Measurements from ENCODE around the gene ERVFRD-1. TPM values are rescaled to one million over a fixed set of nuclear protein-coding genes. Genes with fewer than 3 reads are reported as not detected.
"Not testable (repeated sequence)": the region's sequence is repeated elsewhere in the genome, so short reads cannot be mapped to it uniquely, and the experiment has no call there.

Gene ERVFRD-1
- total and polyA plus RNA-seq, 4 experiments from 2014 or later, result 0.05 to 0.29 TPM; not detected in 2

DNA sequence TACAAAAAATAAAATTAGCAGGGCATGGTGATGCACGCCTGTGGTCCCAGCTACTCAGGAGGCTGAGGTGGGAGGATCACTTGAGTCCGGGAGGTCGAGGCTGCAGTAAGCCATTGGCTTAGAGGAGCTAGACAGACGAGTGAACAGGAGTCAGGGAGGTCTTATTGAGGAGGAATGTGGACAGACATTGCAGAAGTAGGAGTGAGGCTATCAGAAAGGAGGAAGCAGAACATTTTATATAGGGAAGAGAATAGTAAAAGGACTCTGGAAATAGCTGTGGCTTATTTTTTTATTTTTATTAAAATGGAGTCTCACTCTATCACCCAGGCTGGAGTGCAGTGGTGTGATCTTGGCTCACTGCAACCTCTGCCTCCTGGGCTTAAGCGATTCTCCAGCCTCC is 20.4 kb downstream of the ERVFRD-1 start:
- H3K27me3 ChIP-seq (ENCODE audit: insufficient read depth, low read length); H3K9me3 ChIP-seq (ENCODE audit: control insufficient read depth in 1 of 2, low read length in 2 of 2); H3K27ac Mint-ChIP-seq; H3K36me3 ChIP-seq (ENCODE audit: insufficient read depth, low read length); H3K27me3 Mint-ChIP-seq; H3K27ac ChIP-seq (ENCODE audit: low read depth, low read length); H3K4me3 ChIP-seq (ENCODE audit: low read length in 2 of 2); POLR2A ChIA-PET (ENCODE audit: partially characterized antibody); DNase-seq; H3K9me3 Mint-ChIP-seq: not testable (repeated sequence)
- Mint-ChIP-seq H3K4me1 (peaks cover 17 to 30% (median 20%) of the 10 kb centered on the region in 4 donors), H3K36me3 (peaks cover under 1 to 12% of the 10 kb centered on the region in 2 donors), H3K4me3 (peak overlapping the region in 5 of 8 donors; percentile 4 to 61 (median 13))
- intact Hi-C loops (cut with micrococcal nuclease), result loop anchor here (5.0 kb wide), 3 partner anchors 254 to 621 kb away; partner anchors contain the start of gene MAK
- H3K4me1 ChIP-seq (ENCODE audit: insufficient read depth, low read length), result peaks cover 22% of the 10 kb centered on the region
- CTCF ChIA-PET (ENCODE audit: partially characterized antibody), result interaction anchor here (0.7 to 1.0 kb wide), 2 partner anchors 22 to 469 kb away, joined by 3 read pairs; no protein-coding TSS in a partner anchor

DNA sequence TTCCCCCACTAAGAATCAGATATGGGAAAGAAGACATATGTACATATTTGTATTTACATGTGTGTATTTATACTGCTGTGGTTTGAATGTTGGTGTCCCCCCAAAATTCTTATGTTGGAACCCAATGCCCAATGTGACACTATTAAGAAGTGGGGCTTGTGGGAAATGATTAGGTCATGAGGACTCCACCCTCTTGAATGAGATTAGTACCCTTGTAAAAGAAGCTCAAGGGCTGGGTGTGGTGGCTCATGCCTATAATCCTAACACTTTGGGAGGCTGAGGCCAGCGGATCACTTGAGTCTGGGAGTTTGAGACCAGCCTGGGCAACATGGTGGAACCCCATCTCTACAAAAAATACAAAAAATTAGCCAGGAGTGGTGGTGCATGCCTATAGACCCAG is 21.8 kb downstream of the ERVFRD-1 start:
- CTCF ChIA-PET (ENCODE audit: partially characterized antibody), result no interaction called here
- Histone ChIP-seq H3K4me3 (ENCODE audit: low read length in 2 of 2) (no peak overlapping the region), H3K27me3 (ENCODE audit: insufficient read depth, low read length) (no peaks in the 10 kb centered on the region), H3K36me3 (ENCODE audit: insufficient read depth, low read length) (no peaks in the 10 kb centered on the region), H3K4me1 (ENCODE audit: insufficient read depth, low read length) (peaks cover 7% of the 10 kb centered on the region), H3K27ac (ENCODE audit: low read depth, low read length) (no peak overlapping the region), H3K9me3 (ENCODE audit: control insufficient read depth in 1 of 2, low read length in 2 of 2) (no peaks in the 10 kb centered on the region)
- Mint-ChIP-seq H3K36me3 (peaks cover 0 to 12% of the 10 kb centered on the region in 2 donors), H3K4me1 (peaks cover 7 to 15% (median 8%) of the 10 kb centered on the region in 4 donors), H3K9me3 (no peaks in the 10 kb centered on the region), H3K27ac (no peak overlapping the region), H3K4me3 (no peak overlapping the region), H3K27me3 (peaks cover 0 to 2% of the 10 kb centered on the region in 2 donors)
- intact Hi-C loops (cut with micrococcal nuclease), result loop anchor here (5.0 kb wide), 3 partner anchors 252 to 623 kb away; partner anchors contain the start of gene MAK
- no peak for DNase-seq
- POLR2A ChIA-PET (ENCODE audit: partially characterized antibody), result no interaction called here

DNA sequence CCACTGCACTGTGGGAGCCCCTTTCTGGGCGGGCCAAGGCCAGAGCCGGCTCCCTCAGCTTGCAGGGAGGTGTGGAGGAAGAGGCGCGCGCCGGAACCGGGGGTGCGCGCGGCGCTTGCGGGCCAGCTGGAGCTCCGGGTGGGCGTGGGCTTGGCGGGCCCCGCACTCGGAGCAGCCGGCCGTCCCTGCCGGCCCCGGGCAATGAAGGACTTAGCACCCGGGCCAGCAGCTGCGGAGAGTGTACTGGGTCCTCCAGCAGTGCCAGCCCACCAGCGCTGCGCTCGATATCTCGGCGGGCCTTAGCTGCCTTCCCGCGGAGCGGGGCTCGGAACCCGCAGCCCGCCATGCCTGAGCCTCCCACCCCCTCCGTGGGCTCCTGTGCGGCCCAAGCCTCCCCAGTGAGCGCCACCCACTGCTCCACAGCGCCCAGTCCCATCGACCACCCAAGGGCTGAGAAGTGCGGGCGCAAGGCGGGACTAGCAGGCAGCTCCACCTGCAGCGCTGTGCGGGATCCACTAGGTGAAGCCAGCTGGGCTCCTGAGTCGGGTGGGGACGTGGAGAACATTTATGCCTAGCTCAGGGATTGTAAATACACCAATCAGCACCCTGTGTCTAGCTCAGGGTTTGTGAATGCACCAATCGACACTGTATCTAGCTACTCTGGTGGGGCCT is 24.2 kb downstream of the ERVFRD-1 start:
- H3K27ac Mint-ChIP-seq, result not testable (repeated sequence)
- CTCF ChIA-PET (ENCODE audit: partially characterized antibody), result interaction anchor here (1.2 kb wide), 1 partner anchor 18 kb away, joined by 4 read pairs; no protein-coding TSS in a partner anchor

DNA sequence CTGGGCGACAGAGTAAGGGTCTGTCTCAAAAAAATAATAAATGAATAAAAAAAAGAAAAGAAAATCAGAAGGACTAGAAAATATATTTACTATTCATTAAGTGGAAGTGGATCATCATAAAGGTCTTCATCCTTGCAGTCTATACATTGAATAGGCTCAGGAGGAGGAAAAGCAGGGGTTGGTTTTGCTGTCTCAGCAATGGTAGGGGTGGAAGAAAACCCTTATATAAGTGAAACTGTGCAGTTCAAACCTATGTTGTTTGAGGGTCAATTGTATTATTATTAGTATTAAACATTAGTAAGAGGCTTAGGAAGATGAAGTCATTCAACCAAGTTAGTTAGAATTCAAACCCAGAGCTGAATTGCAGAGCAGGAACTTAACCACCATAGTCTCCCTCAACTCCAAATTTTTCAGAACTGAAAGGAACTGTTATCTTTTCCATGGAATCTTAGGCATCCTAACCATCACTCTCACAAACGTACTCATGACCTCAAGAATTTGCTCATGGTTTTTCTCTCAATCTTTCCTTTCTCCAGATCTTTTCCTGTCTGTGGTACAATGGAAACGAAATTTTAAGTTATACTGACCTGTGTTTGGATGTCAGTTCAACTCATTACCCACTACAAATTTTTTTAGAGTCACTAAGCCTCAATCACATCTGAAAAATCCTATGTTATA is 25.6 kb downstream of the ERVFRD-1 start:
- no peak overlapping the region for H3K4me3 Mint-ChIP-seq
- POLR2A ChIA-PET (ENCODE audit: partially characterized antibody), result no interaction called here
- no peaks in the 10 kb centered on the region for H3K9me3 ChIP-seq (ENCODE audit: control insufficient read depth in 1 of 2, low read length in 2 of 2)
- no peak for DNase-seq
- no peaks in the 10 kb centered on the region for H3K4me1 ChIP-seq (ENCODE audit: insufficient read depth, low read length)
- H3K9me3 Mint-ChIP-seq, result no peaks in the 10 kb centered on the region
- H3K36me3 ChIP-seq (ENCODE audit: insufficient read depth, low read length), result no peaks in the 10 kb centered on the region
- no peak overlapping the region for H3K4me3 ChIP-seq (ENCODE audit: low read length in 2 of 2)
- intact Hi-C loops (cut with micrococcal nuclease), result no loop called here
- peaks cover 2 to 6% of the 10 kb centered on the region in 2 donors for H3K27me3 Mint-ChIP-seq
- no peaks in the 10 kb centered on the region for H3K27me3 ChIP-seq (ENCODE audit: insufficient read depth, low read length)
- CTCF ChIA-PET (ENCODE audit: partially characterized antibody), result no interaction called here
- no peak overlapping the region for H3K27ac Mint-ChIP-seq
- H3K27ac ChIP-seq (ENCODE audit: low read depth, low read length), result no peak overlapping the region
- H3K36me3 Mint-ChIP-seq, result no peaks in the 10 kb centered on the region
- no peaks in the 10 kb centered on the region for H3K4me1 Mint-ChIP-seq

More for the DNA sequence above, 24.2 kb downstream of the ERVFRD-1 start:
- H3K4me1 ChIP-seq (ENCODE audit: insufficient read depth, low read length); intact Hi-C loops (cut with micrococcal nuclease); H3K27me3 Mint-ChIP-seq; H3K9me3 ChIP-seq (ENCODE audit: control insufficient read depth in 1 of 2, low read length in 2 of 2); H3K36me3 ChIP-seq (ENCODE audit: insufficient read depth, low read length); DNase-seq; H3K36me3 Mint-ChIP-seq; H3K9me3 Mint-ChIP-seq; H3K27me3 ChIP-seq (ENCODE audit: insufficient read depth, low read length); H3K4me1 Mint-ChIP-seq; POLR2A ChIA-PET (ENCODE audit: partially characterized antibody); H3K27ac ChIP-seq (ENCODE audit: low read depth, low read length); H3K4me3 Mint-ChIP-seq; H3K4me3 ChIP-seq (ENCODE audit: low read length in 2 of 2): not testable (repeated sequence)

DNA sequence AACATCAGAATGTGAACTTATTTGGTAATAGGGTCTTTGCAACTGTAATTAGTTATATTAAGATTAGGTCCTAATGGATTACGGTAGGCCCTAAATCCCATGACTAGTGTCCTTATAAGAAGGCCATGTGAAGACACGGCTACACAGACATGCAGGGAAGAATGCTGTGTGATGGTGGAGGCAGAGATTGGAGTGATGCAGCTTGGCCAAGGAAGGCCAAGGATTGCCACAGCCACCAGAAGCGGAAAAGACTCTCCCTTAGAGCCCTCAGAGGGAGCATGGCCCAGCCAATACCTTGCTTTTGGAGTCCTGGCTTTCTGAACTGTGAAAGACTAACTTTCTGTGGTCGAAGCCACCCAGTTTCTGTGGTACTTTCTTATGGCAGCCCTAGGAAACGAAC is 27.6 kb downstream of the ERVFRD-1 start:
- H3K27ac Mint-ChIP-seq, result no peak overlapping the region
- POLR2A ChIA-PET (ENCODE audit: partially characterized antibody), result no interaction called here
- Histone ChIP-seq H3K9me3 (ENCODE audit: control insufficient read depth in 1 of 2, low read length in 2 of 2) (no peaks in the 10 kb centered on the region), H3K4me1 (ENCODE audit: insufficient read depth, low read length) (no peaks in the 10 kb centered on the region), H3K36me3 (ENCODE audit: insufficient read depth, low read length) (no peaks in the 10 kb centered on the region), H3K27me3 (ENCODE audit: insufficient read depth, low read length) (no peaks in the 10 kb centered on the region), H3K4me3 (ENCODE audit: low read length in 2 of 2) (no peak overlapping the region), H3K27ac (ENCODE audit: low read depth, low read length) (no peak overlapping the region)
- H3K27me3 Mint-ChIP-seq, result peaks cover 2 to 6% of the 10 kb centered on the region in 2 donors
- no peaks in the 10 kb centered on the region for H3K9me3 Mint-ChIP-seq
- CTCF ChIA-PET (ENCODE audit: partially characterized antibody), result no interaction called here
- no peak overlapping the region for H3K4me3 Mint-ChIP-seq
- intact Hi-C loops (cut with micrococcal nuclease), result no loop called here
- no peaks in the 10 kb centered on the region for H3K4me1 Mint-ChIP-seq
- DNase-seq, result no peak
- no peaks in the 10 kb centered on the region for H3K36me3 Mint-ChIP-seq

DNA sequence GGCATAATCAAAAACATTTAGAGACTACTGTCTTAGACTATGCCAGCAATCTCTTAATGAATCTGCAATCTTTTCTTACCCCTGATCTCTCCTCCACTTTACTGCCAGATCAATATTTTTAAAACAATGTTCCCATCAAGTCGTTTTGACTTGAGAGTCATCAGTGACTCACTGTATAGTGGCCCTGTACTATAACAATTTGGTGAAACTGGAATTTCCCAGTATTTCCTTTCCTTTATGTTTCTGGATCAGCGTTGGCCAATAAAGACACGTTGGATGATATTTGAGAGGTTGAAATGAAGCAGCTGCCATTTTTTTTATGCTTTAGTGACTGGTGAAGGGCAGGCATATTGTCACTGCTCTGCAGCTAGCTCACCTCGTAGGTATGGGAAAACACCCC is 28.0 kb downstream of the ERVFRD-1 start:
- Mint-ChIP-seq H3K27ac (no peak overlapping the region), H3K4me1 (no peaks in the 10 kb centered on the region), H3K4me3 (no peak overlapping the region), H3K36me3 (no peaks in the 10 kb centered on the region), H3K9me3 (no peaks in the 10 kb centered on the region), H3K27me3 (peaks cover 2 to 6% of the 10 kb centered on the region in 2 donors)
- Histone ChIP-seq H3K9me3 (ENCODE audit: control insufficient read depth in 1 of 2, low read length in 2 of 2) (no peaks in the 10 kb centered on the region), H3K36me3 (ENCODE audit: insufficient read depth, low read length) (no peaks in the 10 kb centered on the region), H3K4me1 (ENCODE audit: insufficient read depth, low read length) (no peaks in the 10 kb centered on the region), H3K4me3 (ENCODE audit: low read length in 2 of 2) (no peak overlapping the region), H3K27me3 (ENCODE audit: insufficient read depth, low read length) (no peaks in the 10 kb centered on the region), H3K27ac (ENCODE audit: low read depth, low read length) (no peak overlapping the region)
- intact Hi-C loops (cut with micrococcal nuclease), result no loop called here
- no peak for DNase-seq
- ChIA-PET CTCF (ENCODE audit: partially characterized antibody) (interaction anchor here (1.8 kb wide), 1 partner anchor 13 kb away, joined by 10 read pairs; no protein-coding TSS in a partner anchor), POLR2A (ENCODE audit: partially characterized antibody) (no interaction called here)

DNA sequence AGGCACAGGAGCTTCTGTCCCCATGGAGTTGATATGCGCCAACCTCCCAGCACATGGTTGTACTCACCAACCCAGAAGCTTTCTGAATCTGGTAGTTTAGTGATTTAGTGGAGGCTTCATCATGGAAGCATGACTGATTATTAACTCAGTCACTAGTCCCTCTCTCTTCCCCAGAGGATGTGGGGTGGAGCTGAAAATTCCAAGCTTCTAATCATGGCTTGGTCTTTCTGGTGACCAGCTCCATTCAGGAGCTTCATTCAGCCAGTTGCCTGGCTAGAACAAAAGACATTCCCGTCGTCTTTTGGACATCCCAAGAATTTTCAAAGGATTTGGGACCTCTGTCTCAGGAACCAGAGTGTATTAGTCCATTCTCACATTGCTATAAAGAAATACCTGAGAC is 31.2 kb downstream of the ERVFRD-1 start:
- no peaks in the 10 kb centered on the region for H3K4me1 ChIP-seq (ENCODE audit: insufficient read depth, low read length)
- ChIA-PET POLR2A (ENCODE audit: partially characterized antibody) (no interaction called here), CTCF (ENCODE audit: partially characterized antibody) (interaction anchor here (1.2 to 2.4 kb wide), 2 partner anchors 11 to 13 kb away, joined by 3 to 7 read pairs; no protein-coding TSS in a partner anchor)
- no peak for DNase-seq
- H3K27me3 Mint-ChIP-seq, result peaks cover 0 to 6% of the 10 kb centered on the region in 2 donors
- no peak overlapping the region for H3K27ac ChIP-seq (ENCODE audit: low read depth, low read length)
- H3K36me3 ChIP-seq (ENCODE audit: insufficient read depth, low read length), result no peaks in the 10 kb centered on the region
- no peak overlapping the region for H3K27ac Mint-ChIP-seq
- H3K36me3 Mint-ChIP-seq, result no peaks in the 10 kb centered on the region
- H3K9me3 ChIP-seq (ENCODE audit: control insufficient read depth in 1 of 2, low read length in 2 of 2), result no peaks in the 10 kb centered on the region
- H3K27me3 ChIP-seq (ENCODE audit: insufficient read depth, low read length), result no peaks in the 10 kb centered on the region
- H3K4me3 Mint-ChIP-seq, result no peak overlapping the region
- no peak overlapping the region for H3K4me3 ChIP-seq (ENCODE audit: low read length in 2 of 2)
- no peaks in the 10 kb centered on the region for H3K4me1 Mint-ChIP-seq
- intact Hi-C loops (cut with micrococcal nuclease), result no loop called here
- no peaks in the 10 kb centered on the region for H3K9me3 Mint-ChIP-seq

All from CD4-positive, alpha-beta memory T cell (primary cell).